ENCODE results near the gene FXN. TPM values are rescaled to one million over a fixed set of nuclear protein-coding genes. Genes with fewer than 3 reads are reported as not detected.
"Not testable (repeated sequence)": the region's sequence is repeated elsewhere in the genome, so short reads cannot be mapped to it uniquely, and the experiment has no call there.

The FXN gene
- total RNA-seq, 1 donor from 2014 or later = 11.4 TPM

- Histone ChIP-seq H3K4me3 (ENCODE audit: low read depth, low read length) (no peak overlapping the region), H3K36me3 (ENCODE audit: control insufficient read depth, insufficient read depth, low read length) (no peaks in the 10 kb centered on the region), H3K27me3 (ENCODE audit: control insufficient read depth, insufficient read depth, low read length) (no peaks in the 10 kb centered on the region)
- no peak for DNase-seq (ENCODE audit: low read depth)
- TF ChIP-seq CTCF (IDR thresholded peaks at IDR 0.05; ENCODE audit: insufficient read depth, low read length, poor library complexity, severe bottlenecking) = no peak
These were observed 13.5 kb downstream of the FXN start for GRCh38 chr9:69049094-69049493.

GRCh38 chr9:69050936-69051335 is 15.4 kb downstream of the FXN start:
- DNase-seq (ENCODE audit: low read depth); H3K4me3 ChIP-seq (ENCODE audit: low read depth, low read length); H3K36me3 ChIP-seq (ENCODE audit: control insufficient read depth, insufficient read depth, low read length); H3K27me3 ChIP-seq (ENCODE audit: control insufficient read depth, insufficient read depth, low read length): not testable (repeated sequence)

GRCh38 chr9:69054989-69055388 is 19.4 kb downstream of the FXN start:
- Histone ChIP-seq H3K36me3 (ENCODE audit: control insufficient read depth, insufficient read depth, low read length) (no peaks in the 10 kb centered on the region), H3K4me3 (ENCODE audit: low read depth, low read length) (no peak overlapping the region), H3K27me3 (ENCODE audit: control insufficient read depth, insufficient read depth, low read length) (no peaks in the 10 kb centered on the region)
- no peak for DNase-seq (ENCODE audit: low read depth)
- no peak for TF ChIP-seq CTCF (IDR thresholded peaks at IDR 0.05; ENCODE audit: insufficient read depth, low read length, poor library complexity, severe bottlenecking)

- Histone ChIP-seq H3K4me3 (ENCODE audit: low read depth, low read length) (no peak overlapping the region), H3K36me3 (ENCODE audit: control insufficient read depth, insufficient read depth, low read length) (no peaks in the 10 kb centered on the region), H3K27me3 (ENCODE audit: control insufficient read depth, insufficient read depth, low read length) (no peaks in the 10 kb centered on the region)
- no peak for TF ChIP-seq CTCF (IDR thresholded peaks at IDR 0.05; ENCODE audit: insufficient read depth, low read length, poor library complexity, severe bottlenecking)
- no peak for DNase-seq (ENCODE audit: low read depth)
These were observed 20.8 kb downstream of the FXN start for GRCh38 chr9:69056191-69056815.

- no peak for DNase-seq (ENCODE audit: low read depth)
- Histone ChIP-seq H3K27me3 (ENCODE audit: control insufficient read depth, insufficient read depth, low read length) (no peaks in the 10 kb centered on the region), H3K36me3 (ENCODE audit: control insufficient read depth, insufficient read depth, low read length) (no peaks in the 10 kb centered on the region), H3K4me3 (ENCODE audit: low read depth, low read length) (no peak overlapping the region)
- TF ChIP-seq CTCF (IDR thresholded peaks at IDR 0.05; ENCODE audit: insufficient read depth, low read length, poor library complexity, severe bottlenecking) = no peak
These were observed 22.5 kb downstream of the FXN start for GRCh38 chr9:69058101-69058500.

GRCh38 chr9:69060766-69061165 is 25.2 kb downstream of the FXN start:
- no peak for DNase-seq (ENCODE audit: low read depth)
- H3K27me3 ChIP-seq (ENCODE audit: control insufficient read depth, insufficient read depth, low read length) = no peaks in the 10 kb centered on the region
- no peak overlapping the region for H3K4me3 ChIP-seq (ENCODE audit: low read depth, low read length)
- H3K36me3 ChIP-seq (ENCODE audit: control insufficient read depth, insufficient read depth, low read length) = no peaks in the 10 kb centered on the region
- no peak for TF ChIP-seq CTCF (IDR thresholded peaks at IDR 0.05; ENCODE audit: insufficient read depth, low read length, poor library complexity, severe bottlenecking)

All from kidney epithelial cell (primary cell).